GM12891 (cell line): ENCODE results near the gene MMS19.

Source experiments
- PAX5 ChIP-seq: IDR thresholded peaks from 2 replicates; pipeline ENCODE4 v1.6.1; 2011; ENCODE audit warnings: low read length, moderate library complexity, mild to moderate bottlenecking; ENCODE audit not compliant: insufficient read depth, severe bottlenecking
- POLR2A ChIP-seq: IDR thresholded peaks from 2 replicates; pipeline ENCODE4 v1.6.1; 2011; ENCODE audit warnings: low read depth, low read length, control low read depth
- POLR2AphosphoS5 ChIP-seq: IDR thresholded peaks from 2 replicates; pipeline ENCODE4 v1.6.1; 2011; ENCODE audit warnings: low read depth, low read length, control low read depth
- POU2F2 ChIP-seq: IDR thresholded peaks from 2 replicates; pipeline ENCODE4 v1.6.1; 2011; ENCODE audit warnings: low read depth, mild to moderate bottlenecking, control low read depth, low read length, moderate library complexity
- SPI1 ChIP-seq: IDR thresholded peaks from 2 replicates; pipeline ENCODE4 v1.6.1; 2011; ENCODE audit warnings: low read depth, low read length, control low read depth
- TAF1 ChIP-seq: IDR thresholded peaks from 2 replicates; pipeline ENCODE4 v1.6.1; 2011; ENCODE audit warnings: low read depth, low read length, control low read depth

DNA sequence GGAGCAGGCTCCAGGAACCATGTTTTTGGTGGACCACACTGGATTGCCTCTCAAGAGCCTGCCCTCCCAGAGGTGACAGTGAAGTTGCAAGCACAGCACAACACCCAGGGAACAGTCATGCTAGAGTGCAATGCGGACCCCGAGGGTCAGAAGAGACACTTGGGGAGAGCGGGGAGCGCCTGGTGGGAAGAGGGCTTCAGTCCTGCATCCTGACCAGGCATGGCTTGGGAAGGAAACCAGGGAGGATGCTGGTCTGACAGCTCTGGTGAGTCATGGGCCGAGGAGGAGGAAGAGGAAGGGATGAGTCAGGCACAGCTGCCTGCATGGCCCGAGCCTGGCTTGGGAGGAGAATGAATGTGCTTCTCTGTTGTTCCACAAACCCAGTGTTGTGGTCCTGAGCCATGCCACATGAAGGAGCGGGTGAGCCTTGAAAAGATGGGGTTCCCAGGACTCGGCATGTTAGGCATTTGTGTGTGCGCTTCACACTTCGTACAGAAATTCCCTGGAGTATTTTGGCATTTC lies 44.9 kb upstream of the MMS19 start:
- TF ChIP-seq POLR2AphosphoS5: no peak
- no peak for TF ChIP-seq POLR2A
- TF ChIP-seq SPI1: no peak
- no peak for TF ChIP-seq TAF1
- no peak for TF ChIP-seq POU2F2
- TF ChIP-seq PAX5: no peak
